Gastrocnemius medialis (tissue), 4 donors: ENCODE data around the gene RMC1.

Experiments used
- POLR2A ChIP-seq, 2 donors: fragments of 450-650 bp; IDR thresholded peaks; one replicate each; pipeline ENCODE4 v1.6.1; 2017; ENCODE audit warnings: antibody characterized with exemption in 2 of 2, mild to moderate bottlenecking in 2 of 2, moderate library complexity in 2 of 2
- TF ChIP-seq, protein P1 (sequence below), 5 experiments: fragments of 450-650 bp in 3 of 5; fragments of 200-600 bp in 2 of 5; sonication (generic) in 2 of 5; IDR thresholded peaks in 4 of 5; conservative IDR thresholded peaks in 1 of 5; 1 replicate in 4 of 5; 2 replicates in 1 of 5; pipeline ENCODE4 v1.5.1; 2016 to 2019; ENCODE audit warnings: antibody characterized with exemption in 5 of 5, mild to moderate bottlenecking in 3 of 5, moderate library complexity in 3 of 5

DNA sequence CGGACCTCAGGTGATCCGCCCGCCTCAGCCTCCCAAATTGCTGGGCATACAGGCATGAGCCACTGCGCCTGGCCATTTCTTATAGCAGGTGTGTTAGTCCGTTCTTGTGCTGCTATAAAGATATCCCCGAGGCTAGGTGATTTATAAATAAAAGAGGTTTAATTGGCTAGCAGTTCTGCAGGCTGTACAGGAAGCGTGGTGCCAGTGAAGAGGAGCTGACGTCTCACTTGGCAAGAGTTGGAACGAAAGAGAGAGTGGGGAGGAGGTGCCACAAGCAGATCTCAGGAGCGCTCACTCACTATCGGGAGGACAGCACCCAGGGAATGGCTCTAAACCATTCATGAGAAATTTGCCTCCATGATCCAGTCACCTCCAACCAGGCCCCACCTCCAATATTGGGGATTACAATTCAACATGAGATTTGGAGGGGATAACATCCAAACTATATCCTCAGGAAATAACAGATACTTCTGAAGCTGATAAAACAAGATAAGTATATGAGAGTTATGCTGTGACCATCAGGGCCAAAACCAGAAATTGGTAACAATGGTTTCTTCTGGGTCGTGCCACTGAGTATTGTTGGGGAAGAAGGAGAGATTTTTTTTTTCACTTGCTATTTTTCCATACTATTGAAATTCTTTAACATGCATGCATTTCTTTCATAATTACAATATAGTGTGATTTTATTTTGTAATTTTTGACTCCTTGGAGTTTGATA lies 7.4 kb upstream of the RMC1 start:
- TF ChIP-seq POLR2A (IDR thresholded peaks at IDR 0.05) = no peak
- TF ChIP-seq, protein P1, sequence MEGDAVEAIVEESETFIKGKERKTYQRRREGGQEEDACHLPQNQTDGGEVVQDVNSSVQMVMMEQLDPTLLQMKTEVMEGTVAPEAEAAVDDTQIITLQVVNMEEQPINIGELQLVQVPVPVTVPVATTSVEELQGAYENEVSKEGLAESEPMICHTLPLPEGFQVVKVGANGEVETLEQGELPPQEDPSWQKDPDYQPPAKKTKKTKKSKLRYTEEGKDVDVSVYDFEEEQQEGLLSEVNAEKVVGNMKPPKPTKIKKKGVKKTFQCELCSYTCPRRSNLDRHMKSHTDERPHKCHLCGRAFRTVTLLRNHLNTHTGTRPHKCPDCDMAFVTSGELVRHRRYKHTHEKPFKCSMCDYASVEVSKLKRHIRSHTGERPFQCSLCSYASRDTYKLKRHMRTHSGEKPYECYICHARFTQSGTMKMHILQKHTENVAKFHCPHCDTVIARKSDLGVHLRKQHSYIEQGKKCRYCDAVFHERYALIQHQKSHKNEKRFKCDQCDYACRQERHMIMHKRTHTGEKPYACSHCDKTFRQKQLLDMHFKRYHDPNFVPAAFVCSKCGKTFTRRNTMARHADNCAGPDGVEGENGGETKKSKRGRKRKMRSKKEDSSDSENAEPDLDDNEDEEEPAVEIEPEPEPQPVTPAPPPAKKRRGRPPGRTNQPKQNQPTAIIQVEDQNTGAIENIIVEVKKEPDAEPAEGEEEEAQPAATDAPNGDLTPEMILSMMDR (IDR thresholded peaks at IDR 0.05 in 4 of 5, conservative IDR thresholded peaks at IDR 0.05 in 1 of 5) = no peak
